Cardiac fibroblast (primary cell): ENCODE data around the gene PHOX2A.

ENCODE experiments used
- DNase-seq, 2 donors: peaks; one replicate each; pipeline versions ENCODE4 v3.0.0 to v3.0.0-alpha.2; 2010; ENCODE audit warnings: low read depth in 2 of 2
- H3K4me3 ChIP-seq, 2 donors: replicated peaks in 1 of 2; 1 replicate in 1 of 2; 2 replicates in 1 of 2; pipeline ENCODE4 v1.5.1; 2011; ENCODE audit warnings: low read depth in 2 of 2, low read length in 2 of 2, mild to moderate bottlenecking in 2 of 2, moderate library complexity in 1 of 2
- TF ChIP-seq, protein P1 (sequence below): IDR thresholded peaks from one replicate; pipeline ENCODE4 v1.5.1; 2011; ENCODE audit warnings: low read depth, mild to moderate bottlenecking, low read length, inconsistent platforms

The PHOX2A gene

DNA sequence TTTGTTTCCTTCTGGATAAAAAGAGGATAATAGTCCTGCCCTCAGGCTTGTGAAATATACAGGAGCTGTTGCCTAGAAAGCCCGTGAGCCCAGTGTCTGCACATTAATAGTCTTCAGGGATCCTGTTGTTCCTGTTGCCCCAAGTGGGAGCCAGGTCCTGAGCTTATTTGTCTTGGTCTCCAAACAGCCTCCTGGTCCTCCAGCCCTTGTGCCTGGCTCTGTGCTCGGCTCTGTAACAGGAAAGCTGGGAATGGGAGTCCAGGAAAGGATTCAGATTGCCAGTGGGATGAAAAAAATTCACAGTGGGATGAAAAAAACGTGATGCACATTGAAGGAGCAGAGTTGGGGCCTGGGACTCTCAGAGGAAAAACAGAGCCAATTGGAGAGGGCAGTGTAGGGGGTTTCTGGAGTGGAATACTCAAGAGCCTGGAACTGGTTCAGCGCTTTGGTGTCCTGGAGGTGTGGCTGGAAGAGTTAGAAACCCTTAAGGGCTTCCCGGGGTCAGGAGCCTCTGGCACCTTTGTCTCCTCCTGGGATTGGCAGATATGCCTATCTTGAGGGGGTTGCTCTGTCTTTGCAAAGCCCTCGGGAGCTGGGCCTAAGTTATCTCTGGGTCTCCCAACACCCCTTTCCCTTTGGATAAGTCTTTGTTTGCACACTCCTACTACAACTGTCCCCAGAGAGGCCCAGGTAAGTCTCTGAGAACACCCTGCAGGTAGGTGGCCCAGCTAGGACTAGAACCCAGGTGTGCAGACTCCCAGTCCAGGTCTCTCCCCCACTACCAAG, 21.7 kb downstream of the PHOX2A start:
- TF ChIP-seq, protein P1, sequence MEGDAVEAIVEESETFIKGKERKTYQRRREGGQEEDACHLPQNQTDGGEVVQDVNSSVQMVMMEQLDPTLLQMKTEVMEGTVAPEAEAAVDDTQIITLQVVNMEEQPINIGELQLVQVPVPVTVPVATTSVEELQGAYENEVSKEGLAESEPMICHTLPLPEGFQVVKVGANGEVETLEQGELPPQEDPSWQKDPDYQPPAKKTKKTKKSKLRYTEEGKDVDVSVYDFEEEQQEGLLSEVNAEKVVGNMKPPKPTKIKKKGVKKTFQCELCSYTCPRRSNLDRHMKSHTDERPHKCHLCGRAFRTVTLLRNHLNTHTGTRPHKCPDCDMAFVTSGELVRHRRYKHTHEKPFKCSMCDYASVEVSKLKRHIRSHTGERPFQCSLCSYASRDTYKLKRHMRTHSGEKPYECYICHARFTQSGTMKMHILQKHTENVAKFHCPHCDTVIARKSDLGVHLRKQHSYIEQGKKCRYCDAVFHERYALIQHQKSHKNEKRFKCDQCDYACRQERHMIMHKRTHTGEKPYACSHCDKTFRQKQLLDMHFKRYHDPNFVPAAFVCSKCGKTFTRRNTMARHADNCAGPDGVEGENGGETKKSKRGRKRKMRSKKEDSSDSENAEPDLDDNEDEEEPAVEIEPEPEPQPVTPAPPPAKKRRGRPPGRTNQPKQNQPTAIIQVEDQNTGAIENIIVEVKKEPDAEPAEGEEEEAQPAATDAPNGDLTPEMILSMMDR, result no peak
- DNase-seq, result no peak

DNA sequence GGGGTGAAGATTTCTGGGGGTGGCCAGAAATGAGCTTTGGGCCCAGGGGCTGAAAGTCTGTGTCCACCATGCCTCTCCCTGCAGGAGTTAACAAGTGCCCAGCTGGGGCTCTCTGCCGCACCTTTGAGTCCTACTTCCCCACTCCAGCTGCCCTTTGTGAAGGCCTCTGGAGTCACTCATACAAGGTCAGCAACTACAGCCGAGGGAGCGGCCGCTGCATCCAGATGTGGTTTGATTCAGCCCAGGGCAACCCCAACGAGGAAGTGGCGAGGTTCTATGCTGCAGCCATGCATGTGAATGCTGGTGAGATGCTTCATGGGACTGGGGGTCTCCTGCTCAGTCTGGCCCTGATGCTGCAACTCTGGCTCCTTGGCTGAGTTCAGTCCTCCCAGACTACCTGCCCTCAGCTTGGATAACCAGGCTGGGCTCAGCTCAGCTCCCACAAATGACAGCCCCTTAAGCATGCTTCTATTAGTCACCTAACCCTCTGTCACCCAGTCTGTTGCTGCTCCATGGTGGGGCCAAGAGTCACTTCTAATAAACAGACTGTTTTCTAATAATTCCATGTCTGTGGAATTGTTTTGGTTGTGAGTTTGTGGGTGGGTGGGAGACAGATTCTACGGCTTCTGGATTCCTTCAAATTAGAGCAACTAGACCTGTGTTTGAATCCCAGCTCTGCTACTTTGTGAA, 22.4 kb downstream of the PHOX2A start:
- H3K4me3 ChIP-seq, result no peak overlapping the region
- no peak for DNase-seq
- TF ChIP-seq, protein P1, result no peak

More for the DNA sequence above, 21.7 kb downstream of the PHOX2A start:
- H3K4me3 ChIP-seq, result peak overlapping the region; percentile 71 to 96

DNA sequence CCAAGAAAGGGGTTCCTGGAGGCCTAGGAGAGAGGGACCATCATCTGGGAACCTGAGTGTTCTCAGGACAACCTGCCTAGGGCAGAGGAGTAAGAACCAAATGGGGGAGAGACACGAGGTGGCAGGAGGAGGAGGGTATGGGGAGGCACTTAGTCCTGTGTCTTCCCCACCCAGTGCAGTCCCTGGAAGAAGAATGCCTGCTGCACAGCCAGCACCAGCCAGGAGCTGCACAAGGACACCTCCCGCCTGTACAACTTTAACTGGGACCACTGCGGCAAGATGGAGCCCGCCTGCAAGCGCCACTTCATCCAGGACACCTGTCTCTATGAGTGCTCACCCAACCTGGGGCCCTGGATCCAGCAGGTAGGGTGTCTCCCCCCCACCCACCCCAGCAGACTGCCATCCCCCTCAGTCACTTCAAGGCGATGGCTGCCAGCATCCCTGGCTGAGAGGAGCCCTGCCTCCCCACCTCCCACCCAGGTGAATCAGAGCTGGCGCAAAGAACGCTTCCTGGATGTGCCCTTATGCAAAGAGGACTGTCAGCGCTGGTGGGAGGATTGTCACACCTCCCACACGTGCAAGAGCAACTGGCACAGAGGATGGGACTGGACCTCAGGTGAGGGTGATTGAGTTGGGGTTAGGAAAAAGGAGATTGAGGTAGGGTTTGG, 23.1 kb downstream of the PHOX2A start:
- TF ChIP-seq, protein P1, result no peak
- H3K4me3 ChIP-seq, result no peak overlapping the region
- no peak for DNase-seq

DNA sequence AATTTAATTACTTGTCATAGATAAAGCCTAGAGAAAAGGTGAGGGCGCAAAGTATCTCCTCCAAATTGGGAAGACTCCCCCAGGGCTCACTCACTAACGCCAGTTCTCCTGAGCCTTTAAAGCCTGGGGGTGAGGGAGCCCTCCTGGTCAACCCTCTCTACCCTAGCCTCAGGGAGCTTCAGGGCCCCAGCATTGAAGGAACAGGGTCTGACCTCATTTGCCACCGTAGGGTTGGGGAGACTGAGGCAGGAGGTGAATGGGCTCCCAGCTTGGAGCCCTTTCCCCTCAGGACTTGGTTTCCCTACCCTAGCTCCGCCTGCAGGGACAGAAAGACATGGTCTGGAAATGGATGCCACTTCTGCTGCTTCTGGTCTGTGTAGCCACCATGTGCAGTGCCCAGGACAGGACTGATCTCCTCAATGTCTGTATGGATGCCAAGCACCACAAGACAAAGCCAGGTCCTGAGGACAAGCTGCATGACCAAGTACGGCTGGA, 25.7 kb downstream of the PHOX2A start:
- no peak for DNase-seq
- TF ChIP-seq, protein P1, result no peak
- H3K4me3 ChIP-seq, result no peak overlapping the region

DNA sequence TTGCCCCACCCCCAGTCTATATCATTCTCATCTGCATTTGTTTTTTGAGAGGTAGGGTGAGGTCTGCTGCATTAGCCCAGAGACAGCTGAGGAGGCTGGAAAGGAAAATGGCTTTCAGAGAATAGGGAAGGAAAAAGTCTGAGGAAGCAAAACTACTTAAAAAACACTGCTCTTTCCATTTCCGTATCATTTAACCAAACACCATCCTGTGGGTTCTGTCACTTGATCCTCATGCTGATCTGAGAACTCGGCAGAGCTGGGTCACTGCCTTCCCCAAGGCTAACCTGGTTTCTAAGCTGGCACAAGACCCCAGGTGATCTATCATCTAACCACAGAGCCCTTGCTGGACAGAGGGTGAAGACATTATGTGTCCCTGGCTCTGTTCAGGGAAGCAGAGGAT, 26.1 kb downstream of the PHOX2A start:
- DNase-seq, result no peak
- TF ChIP-seq, protein P1, result no peak
- no peak overlapping the region for H3K4me3 ChIP-seq

DNA sequence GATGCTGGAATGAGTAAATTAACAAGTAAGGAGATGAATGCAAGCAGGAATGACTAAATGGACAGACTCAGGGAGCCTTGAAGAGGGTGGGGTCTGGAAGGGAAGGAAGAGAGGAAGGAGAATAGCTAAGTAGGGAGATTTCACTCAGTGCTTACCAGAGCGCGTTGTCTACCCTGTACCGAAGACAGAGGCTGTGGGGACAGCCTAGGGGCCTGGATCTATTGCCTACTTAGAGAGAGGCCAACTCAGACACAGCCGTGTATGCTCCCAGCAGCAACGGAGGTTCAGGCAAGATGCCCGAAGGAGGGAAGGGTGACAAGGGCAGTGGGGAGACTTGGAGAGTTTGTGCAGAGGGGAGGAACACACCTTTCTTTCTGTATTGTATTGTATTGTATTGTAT, 27.3 kb downstream of the PHOX2A start, which contains the start of gene FOLR2:
Gene FOLR2 (plus strand): TSS at position 157 of the 400 bp plus-strand sequence. CDS start 1,791 bp downstream, outside the sequence.
- TF ChIP-seq, protein P1, result no peak
- no peak within 1 kb of the TSS for H3K4me3 ChIP-seq
- no peak for DNase-seq
